ENCODE results near the gene TRPC6.

DNA sequence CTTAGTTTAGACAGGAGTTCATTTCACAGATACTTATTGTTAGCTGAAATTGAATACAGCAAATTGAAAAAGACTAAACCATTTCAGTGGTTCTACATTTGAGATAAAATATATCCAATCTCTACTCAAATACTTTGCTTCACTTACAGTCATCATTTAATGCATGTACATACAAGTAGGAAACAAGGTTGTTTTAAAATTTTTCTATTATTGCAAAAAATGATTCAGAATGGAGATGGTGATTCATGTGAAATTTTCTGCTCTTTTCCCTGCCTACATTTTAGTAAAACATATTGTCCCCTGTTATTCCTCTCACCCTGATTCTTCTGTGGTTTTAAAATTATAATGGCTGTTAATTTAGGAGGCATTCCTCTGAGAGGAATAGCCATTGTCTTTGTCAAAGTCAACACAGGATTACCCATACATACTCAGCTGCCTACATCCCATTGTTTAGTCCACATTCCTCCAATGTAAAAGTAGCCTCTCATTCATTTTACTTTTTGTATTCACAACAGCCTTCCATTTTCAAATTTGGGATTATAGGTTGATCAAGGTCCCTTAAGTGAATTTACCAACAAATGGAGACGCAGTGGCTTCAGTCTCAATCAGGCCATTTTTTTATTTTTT is 60.1 kb downstream of the TRPC6 start:
- TF ChIP-seq POLR2A (IDR thresholded peaks at IDR 0.05) = no peak
- no peak for TF ChIP-seq CTCF (IDR thresholded peaks at IDR 0.05)
- TF ChIP-seq POLR2AphosphoS5 (IDR thresholded peaks at IDR 0.05; ENCODE audit: insufficient read depth in 1 of 2, low read depth in 1 of 2) = no peak

All from vagina (tissue), 2 donors.